GM15510 (cell line): Measurements from ENCODE around the gene RGSL1.

Experiments
- POLR2A ChIP-seq: IDR thresholded peaks from 3 replicates; pipeline ENCODE4 v1.6.1; 2011; ENCODE audit warnings: borderline replicate concordance; ENCODE audit not compliant: insufficient read length; ENCODE audit errors: extremely low read depth

The RGSL1 gene

DNA sequence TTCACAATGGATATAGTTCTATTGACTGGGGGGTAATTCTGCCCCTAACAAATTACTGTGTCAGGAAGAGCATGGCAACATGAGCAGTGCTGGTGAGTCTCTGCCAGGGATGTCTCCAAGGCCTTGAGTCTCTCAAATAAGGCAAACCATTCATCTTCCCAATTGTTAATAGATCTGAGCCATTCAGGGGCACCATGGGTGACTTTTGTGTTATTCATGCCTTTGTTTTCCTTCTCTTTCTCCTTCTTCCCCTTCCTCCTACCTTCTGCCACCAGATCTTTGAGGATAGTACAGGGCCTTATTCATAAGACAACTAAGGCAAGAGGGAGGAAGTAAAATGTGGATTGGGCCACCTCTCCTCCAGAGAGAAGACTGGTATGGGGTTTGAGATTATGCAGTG is at the start of gene RGSL1:
Gene RGSL1 (plus strand): TSS at position 60 of the 400 bp plus-strand sequence. CDS start 20 bp downstream, at position 80.
- no peak for TF ChIP-seq POLR2A

DNA sequence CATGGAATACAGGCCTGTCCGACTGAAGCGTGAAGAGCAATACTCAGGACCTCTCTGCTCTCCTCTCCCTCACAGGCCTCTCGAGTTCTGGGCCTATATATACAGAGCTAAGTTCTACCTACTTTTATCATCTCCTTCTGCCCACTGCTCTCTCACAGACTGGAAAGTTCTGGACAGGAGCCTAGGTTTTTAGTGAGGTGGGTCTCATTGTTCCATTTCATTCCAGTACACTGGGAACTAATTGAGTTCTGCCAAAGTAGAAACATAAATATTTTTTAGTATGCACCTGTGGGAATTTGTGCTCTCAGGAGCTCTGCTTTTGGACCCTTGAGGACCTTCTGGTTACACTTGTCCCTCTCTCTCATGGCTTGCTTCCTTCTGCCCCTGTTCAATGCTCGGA is 49.4 kb upstream of the RGSL1 start, which contains the start of gene TEDDM1:
Gene TEDDM1 (minus strand): TSS at position 101 of the 400 bp plus-strand sequence. CDS start 182 bp downstream, outside the sequence.
- no peak for TF ChIP-seq POLR2A

GRCh38 chr1:182404781-182405180 is 45.2 kb upstream of the RGSL1 start:
- no peak for TF ChIP-seq POLR2A

DNA sequence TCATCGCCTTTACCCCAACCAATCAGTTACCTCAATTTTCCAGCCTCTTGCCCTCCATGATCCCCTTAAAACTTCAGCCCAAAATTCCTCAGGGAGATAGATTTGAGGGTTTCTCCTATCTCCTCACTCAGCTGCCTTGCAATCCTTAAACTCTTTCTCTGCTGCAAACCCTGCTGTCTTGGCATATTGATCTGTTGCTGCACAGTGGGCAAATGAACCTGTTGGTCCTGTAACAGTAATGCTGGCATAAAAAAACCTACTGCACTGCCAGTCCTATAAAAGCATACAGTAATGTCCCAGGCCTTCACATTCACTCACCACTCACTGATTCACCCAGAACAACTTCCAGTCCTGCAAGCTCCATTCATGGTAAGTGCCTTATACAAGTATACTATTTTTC is 44.4 kb upstream of the RGSL1 start:
- no peak for TF ChIP-seq POLR2A

GRCh38 chr1:182406012-182406411 is 43.9 kb upstream of the RGSL1 start:
- no peak for TF ChIP-seq POLR2A

DNA sequence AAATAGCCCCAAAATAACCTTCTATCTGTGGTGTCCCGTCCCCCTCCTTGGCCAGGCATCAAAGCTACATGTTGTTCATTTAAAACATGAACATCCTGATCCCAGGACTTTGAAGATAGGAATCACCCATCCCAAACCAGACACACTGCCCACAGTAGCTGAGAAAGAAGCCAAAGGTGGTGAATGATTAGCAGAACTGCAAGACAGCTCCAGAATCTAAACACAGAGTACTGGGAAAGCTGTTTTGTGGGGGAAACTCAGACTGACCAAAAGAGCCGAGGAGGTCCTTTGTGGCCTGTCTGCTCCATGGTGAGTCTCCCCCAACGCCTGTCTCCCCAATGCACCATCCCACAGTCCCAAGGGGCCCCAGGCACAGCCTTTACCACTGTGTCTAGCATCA is 42.2 kb upstream of the RGSL1 start:
- TF ChIP-seq POLR2A: no peak

GRCh38 chr1:182408435-182409075 is 41.4 kb upstream of the RGSL1 start:
- TF ChIP-seq POLR2A: no peak

DNA sequence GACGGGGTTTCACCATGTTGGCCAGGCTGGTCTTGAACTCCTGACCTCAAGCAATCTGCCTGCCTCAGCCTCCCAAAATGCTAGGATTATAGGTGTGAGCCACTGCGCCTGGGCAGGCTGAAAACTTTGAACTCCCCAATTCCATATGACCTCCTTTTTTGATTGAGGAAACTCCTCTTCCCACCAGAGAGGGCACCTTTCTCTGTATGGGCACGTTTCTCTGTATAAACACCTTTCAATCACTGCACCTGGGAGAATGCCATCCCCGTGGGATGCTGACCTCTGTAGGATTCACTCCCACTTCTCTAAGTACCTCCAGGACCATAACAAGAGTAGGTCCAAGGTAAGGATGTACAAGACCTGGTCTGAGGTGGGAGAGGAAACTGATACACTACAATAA is 39.8 kb upstream of the RGSL1 start:
- no peak for TF ChIP-seq POLR2A

- no peak for TF ChIP-seq POLR2A
These were observed 39.2 kb upstream of the RGSL1 start for GRCh38 chr1:182410620-182411273.

DNA sequence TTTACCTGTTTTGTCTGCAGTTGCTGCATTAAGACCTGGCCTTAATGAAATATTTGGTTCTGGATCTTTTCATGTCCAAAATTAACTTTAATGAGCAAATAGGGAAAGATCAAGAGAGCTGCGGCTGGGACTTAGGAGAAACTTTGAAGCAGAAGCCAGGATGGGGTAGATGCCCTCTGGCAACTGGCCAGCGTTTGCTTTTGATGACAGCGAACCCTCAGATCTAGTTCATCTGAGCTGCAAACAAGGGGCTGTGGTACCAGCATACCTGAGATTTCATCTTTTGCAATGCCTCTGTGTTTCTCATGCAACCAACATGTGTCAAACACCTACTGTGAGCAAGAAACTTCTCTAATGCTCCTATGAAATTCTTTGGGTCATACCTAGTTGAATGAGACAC is 36.5 kb upstream of the RGSL1 start:
- no peak for TF ChIP-seq POLR2A

GRCh38 chr1:182413969-182414368 is 36.0 kb upstream of the RGSL1 start:
- TF ChIP-seq POLR2A: no peak

GRCh38 chr1:182415789-182416188 is 34.2 kb upstream of the RGSL1 start:
- TF ChIP-seq POLR2A: no peak

DNA sequence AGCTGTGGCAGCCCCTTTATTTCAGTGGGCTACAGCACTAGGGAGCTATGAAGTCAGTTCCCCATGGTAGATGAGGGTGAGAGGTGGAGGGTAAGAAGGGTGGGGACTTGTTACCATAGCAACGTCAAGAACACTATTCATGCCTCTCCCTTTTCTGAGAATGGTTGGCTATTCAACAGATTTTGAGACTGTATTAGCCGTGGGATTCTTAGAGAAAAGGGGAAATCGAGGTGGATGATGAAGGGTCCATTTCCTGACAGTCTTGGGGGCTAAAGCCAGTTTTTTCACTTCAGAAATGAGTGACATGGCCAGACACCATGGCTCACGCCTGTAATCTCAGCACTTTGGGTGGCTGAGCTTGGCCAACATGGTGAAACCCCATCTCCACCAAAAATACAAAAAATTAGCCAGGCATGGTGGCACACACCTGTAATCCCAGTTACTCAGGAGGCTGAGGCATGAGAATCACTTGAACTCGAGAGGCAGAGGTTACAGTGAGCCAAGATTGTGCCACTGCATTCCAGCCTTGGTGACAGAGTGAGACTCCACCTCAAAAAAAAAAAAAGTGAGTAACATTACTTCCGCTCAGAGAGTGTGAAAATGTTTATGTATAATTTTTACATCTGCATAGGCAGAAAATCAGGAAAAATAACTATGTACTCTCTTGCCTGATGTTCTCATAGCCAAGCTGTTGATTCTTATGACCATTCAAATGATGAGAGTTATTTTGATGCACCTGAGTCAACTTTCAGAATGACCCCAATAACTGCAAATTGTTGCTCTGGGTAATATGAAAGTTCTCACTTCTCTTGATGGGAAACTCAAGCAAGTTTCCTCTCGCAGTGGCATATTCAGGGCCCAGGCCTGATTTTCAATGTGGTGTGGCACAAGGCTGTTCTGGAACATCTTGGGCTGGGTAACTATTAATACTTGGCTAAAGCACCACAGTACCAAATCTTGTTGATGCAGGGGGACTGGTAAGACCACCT is 23.2 kb upstream of the RGSL1 start:
- no peak for TF ChIP-seq POLR2A

DNA sequence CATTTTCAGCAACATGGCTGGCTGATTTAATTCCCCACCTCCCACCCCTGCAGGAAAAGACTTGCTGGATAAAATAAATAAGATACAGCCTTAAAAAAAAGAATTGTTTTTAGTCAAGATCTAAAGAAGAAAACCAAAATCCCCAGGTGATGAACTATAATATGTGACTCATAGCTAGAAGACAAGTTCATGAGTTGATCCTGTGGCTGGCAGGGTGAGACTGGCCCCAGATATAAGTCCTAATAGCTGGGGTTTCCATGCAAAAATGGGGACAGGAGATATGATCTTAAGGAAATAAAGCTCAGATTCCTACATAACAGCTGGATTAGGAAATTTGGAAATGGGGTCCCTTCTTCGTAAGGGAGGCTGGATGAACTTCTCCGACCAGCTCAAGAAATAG is 21.9 kb upstream of the RGSL1 start:
- no peak for TF ChIP-seq POLR2A

GRCh38 chr1:182430263-182431068 is 19.5 kb upstream of the RGSL1 start:
- TF ChIP-seq POLR2A: no peak

GRCh38 chr1:182431278-182431677 is 18.7 kb upstream of the RGSL1 start:
- TF ChIP-seq POLR2A: no peak
